Left ventricle myocardium superior (tissue), 1 donor: Measurements from ENCODE around the gene MDFI. TPM values are rescaled to one million over a fixed set of nuclear protein-coding genes. Genes with fewer than 3 reads are reported as not detected.
A peak's percentile ranks its signal among the peaks of the same experiment; 100 is the strongest.

Experiments used
- ATAC-seq: fragments of 200-7000 bp; cut with Tn5 transposase; one replicate; pipeline ENCODE4 v1.9.1; 2020; ENCODE audit warnings: mild to moderate bottlenecking, moderate library complexity
- DNase-seq: peaks from one replicate; pipeline ENCODE4 v3.0.0-alpha.2; 2020
- intact Hi-C: fragments of 100-400 bp; cut with micrococcal nuclease; formaldehyde crosslinking; loops from one replicate; pipeline ENCODE4 v1.11.0; 2022
- total RNA-seq: library from RNA; stranded (reverse); fragmentation: NEBNext Ultra II Directional; extraction: Animal tissue kit (Norgen Biotek cat#: 25700); gene quantifications from one replicate; pipeline ENCODE4 v1.2.1, GENCODE V29; 2021
- donor health status: DM: no; HTN: yes; CAD: no; lungs with severe emphysema.

Gene MDFI
- total RNA-seq, 1 donor from 2014 or later, result 1.3 TPM

DNA sequence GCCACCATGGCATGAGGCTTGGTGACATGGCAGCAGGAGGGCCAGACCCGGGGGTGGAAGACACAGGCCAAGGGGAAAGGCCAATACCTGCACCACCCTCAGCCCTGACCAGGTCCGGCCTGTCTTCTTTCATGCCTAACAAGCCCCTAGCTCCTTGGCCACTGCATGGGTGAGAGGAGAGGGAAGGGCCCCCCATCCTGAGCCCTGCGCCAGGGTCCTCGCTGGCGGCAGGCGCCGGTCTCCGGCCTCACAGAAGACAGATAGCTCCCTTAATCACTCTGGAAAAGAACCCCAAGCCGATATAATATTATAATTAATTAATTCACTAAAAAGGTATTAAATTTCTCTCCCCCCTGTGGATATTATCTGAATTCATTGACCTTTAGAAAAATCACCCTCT, 41.4 kb downstream of the MDFI start:
- DNase-seq, result no peak
- intact Hi-C loops, result no loop called here

DNA sequence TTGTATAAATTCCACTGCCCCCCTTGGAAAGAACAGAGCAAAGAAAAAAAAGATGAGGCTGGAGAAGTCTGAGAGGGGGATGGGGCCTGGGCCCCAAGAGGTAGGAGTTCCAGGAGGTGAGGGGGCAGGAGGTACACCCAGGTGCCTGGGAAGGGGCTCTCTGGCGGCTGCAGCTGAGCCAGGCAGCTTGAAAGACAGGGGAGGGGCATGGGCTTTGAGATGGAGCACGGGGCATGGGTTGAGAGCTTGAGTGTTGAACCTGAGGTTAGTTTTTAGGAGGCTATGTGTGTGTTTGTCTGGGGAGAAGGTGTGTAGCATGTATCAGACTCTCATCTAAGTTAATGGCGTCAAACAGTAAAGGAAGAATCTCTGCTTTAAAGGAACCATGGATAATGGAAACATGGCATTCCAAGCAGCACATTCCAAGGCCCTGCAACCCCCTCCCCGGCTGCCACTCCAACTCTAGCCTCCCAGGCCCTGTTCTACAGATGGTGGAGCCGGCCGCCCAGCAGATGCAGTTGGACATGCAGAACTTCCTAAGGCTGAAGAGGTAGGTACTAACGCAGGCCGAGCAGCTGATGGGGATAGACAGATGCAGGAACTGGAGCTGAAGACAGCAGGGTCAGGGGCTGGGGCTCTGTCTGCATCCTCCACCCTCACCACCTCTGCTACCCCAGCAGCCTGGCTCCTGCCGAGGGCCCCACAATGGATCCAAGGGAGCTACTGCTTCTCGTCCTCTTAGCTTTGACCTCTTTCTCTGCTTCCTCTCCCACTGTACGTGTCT, 42.1 kb downstream of the MDFI start:
- ATAC-seq (no peak), DNase-seq (no peak)
- intact Hi-C loops, result no loop called here

More for the DNA sequence above, 41.4 kb downstream of the MDFI start:
- no peak for ATAC-seq

DNA sequence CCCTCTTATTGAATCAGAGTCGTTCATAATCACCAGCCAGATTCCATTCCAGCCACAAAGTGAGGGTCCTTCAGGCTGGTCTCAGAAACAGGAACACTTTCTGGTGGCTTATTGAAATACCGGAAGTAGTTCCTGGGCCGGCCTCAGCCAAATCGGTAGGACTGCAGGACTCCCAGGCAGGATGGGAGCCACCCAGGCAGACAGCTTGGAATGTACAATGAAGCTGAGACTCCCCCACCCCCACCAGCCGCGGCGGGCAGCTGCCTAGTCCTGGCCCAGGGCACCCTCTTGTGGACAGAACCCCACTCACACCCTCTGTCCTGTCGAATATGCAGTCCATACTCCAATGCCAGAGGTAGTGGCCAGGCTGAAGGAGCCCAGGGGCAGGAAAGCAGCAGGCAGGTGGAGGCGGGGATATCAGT, 43.8 kb downstream of the MDFI start:
- DNase-seq (peak; percentile 92), ATAC-seq (peak; percentile 92)
- intact Hi-C loops, result loop anchor here (2.0 kb wide), 1 partner anchor 79 kb away; no protein-coding TSS in a partner anchor

DNA sequence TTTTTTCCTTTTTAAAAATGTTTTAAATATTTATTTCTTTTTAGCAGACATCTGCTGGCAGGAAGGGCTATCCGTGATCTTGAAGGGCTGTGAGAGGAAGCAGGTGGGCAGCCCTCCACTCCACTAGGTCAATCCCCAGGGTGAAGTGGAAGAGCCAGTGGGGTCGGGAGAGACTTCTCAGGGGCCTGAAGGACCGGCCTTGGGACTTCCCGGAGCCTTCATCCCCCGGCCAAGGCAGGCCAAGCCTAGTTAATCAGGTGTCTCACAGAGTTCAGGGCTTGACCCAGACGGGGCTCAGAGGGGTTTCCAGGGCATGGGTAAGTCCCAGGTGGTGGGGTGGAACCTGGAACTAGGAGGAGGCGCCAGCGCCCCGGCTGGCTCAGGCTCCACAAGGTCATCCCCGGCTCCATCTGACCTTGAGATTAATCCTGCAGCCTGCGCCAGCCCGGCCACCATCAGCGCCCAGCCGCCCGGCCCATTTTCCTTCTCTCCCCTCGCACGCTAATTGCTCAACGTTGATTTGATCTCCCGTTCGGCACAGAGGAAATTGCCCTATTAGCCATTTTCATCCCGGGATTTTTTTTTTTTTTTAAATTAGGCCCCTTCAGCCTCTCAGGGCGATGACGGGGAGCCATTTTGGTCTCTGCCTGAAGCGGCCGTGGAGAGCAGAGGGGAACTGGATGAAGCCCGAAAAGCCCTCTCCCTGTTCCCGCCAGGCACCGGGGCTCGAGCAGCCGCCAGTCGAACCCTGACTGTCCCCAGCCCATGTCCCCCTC, 44.4 kb downstream of the MDFI start:
- intact Hi-C loops, result loop anchor here (2.0 kb wide), 1 partner anchor 80 kb away; no protein-coding TSS in a partner anchor
- peak; percentile 55 for DNase-seq
- ATAC-seq, result peak; percentile 22

DNA sequence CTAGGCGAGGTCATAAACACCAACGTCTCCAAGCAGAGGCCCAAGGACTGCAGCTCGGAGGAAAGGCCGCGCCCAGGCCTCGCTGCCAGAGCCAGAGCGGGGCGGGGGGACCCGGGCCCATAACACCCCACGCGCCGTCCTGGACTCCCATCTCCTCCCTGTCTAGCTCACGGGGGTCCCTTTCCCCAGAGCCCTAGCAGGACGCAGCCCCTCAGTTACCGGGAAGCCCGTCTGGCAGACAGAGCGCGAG, 44.9 kb downstream of the MDFI start:
- intact Hi-C loops, result loop anchor here (2.0 kb wide), 1 partner anchor 80 kb away; no protein-coding TSS in a partner anchor
- ATAC-seq, result peak; percentile 46
- no peak for DNase-seq

DNA sequence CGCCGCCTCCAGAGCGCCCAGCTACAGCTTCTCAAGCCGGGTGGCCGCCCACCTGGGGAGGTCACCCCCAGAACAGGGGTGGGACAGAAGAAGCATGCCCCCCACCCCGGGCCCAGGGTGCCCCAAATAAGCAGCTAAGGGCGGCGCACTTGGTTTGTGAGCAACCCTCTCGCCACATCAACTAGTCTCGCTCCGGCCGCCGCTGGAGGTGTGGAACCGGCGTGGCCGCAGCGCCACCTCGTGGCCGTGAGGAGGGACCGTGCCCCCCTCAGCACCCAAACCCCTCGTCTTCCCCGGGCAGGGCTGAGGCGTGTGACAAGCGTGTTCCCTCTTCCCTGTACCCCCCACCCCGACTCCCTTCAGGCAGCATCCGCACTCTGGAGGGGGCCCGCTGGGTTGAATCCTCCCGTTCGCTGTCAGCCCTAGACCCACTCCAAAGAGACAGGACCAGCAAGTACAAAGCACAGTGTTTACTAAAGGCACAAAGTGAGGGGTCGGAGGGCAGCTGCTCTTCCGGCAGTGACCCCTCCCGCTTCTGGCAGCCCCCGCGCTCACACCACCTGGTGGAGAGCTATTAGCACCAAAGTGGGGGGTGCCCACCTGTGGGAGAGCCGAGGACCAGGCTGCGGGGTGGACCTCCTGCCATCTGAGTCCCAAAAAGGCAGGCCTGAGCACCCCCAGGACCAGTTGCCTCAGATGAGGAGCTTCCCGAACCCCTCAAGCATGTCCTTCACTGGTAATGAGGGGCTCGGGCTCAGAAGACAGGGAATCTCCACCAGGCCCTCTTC, 45.4 kb downstream of the MDFI start:
- intact Hi-C loops, result loop anchor here (2.0 kb wide), 1 partner anchor 81 kb away; no protein-coding TSS in a partner anchor
- ATAC-seq, result peak; percentile 83
- DNase-seq, result peak; percentile 91

DNA sequence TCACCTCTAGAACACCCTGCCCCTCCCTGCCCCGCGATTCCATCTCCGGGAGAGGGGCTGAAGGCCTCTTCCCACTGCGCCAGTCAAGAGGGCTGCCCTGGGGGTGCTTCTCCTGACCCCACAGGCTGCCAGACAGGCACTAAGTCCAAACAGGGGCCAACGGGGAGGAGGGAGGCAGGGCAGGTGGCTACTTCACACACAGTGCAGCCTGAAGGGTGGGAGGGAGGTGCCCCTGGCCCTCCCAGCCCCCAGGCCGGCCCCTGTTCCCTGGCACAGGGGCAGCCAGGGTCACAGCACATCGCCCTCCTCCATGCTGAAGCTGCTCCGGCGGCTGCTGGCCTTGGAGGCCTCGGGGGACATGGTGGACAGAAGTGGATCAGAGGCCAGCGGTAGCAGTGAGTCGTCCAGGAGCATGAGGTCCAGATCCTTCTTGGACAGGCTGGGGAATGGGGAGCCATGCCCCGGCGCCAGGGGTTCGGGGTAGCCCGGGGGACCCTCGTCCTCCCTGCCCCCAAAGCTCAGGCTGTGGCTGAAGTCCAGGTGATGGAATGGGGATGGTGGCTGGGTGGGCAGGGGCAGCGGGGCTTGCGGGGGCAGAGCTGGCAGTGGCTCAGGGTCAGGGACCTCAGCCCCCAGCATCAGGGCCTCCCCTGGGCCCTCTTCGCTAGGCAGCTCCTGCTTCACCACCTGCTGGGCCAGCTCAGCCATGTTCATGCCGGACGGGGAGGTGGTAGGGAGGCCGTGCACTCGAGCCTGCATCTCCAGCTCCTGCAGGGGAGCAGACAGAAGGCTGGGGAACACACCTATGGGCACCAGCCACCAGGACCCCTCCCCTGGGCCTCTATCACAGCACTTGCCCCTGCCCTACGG, 46.3 kb downstream of the MDFI start:
- ATAC-seq (no peak), DNase-seq (no peak)
- intact Hi-C loops, result no loop called here

DNA sequence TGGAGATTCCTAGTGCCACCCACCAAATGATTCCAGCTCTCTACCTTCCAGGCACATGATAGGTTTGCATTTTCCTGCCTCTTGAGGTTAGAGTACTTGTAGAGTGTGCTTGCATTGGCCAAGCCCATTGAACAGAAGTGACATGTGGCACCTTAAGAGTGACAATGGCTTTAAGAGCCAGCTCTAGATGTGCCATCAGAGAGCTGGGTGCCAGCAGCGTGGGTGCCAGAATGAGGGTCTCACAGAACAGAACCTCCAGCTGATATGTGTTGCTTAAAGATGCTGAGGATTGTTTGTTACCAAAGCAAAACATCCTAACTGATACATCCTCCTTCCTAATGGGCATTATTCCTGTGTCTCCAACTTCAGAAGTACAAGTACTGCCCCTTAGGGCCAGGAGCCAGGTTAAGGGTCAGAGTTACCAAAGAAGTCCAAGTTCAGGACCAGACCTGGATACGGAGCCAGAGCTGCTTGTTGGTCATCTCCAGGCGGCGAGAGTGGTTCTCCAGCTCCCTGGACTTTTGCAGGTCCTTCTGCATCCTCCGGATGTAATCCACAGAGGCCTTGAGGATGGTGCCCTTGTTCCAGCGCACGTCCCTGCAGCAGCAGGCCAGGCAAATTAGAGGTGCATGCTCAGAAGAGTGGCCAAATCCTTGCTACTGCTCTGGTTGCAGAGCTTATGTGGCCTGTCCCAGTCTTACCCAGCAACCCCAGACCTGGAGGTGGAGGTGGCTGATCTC, 47.5 kb downstream of the MDFI start:
- intact Hi-C loops, result no loop called here
- DNase-seq (no peak), ATAC-seq (no peak)

DNA sequence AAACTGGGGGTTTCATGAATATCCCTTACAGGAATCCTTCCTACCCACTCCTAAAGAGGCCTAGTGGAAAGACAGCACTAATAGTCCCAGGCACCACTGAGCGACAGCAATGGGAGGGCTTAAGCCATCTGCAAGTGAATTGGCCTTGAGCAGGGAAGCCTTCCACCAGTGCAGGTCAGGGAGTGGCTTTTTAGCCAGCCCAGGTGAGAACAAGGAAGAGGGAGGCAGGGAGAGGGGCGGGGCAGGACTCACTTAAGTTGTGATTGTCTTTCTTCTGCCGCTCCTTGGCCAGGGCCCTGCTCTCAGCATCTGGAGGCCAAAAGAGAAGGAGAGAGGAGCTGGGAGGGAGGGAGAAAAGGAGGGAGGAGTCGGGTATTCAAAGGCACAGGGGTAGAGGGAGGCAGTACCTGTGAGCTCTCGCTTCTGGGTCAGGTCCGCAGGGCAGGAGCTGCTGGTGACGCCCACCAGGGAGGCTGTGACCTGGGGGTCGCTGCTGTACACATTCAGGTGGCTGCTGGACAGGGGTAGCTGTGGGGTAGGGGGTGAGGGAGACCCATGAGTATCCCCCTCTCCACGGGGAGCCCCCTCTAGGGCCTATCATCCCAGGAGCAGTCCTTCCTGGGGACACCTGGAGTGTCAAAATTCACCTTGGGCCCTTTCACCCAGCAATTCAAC, 49.4 kb downstream of the MDFI start:
- ATAC-seq (no peak), DNase-seq (no peak)
- intact Hi-C loops, result no loop called here

DNA sequence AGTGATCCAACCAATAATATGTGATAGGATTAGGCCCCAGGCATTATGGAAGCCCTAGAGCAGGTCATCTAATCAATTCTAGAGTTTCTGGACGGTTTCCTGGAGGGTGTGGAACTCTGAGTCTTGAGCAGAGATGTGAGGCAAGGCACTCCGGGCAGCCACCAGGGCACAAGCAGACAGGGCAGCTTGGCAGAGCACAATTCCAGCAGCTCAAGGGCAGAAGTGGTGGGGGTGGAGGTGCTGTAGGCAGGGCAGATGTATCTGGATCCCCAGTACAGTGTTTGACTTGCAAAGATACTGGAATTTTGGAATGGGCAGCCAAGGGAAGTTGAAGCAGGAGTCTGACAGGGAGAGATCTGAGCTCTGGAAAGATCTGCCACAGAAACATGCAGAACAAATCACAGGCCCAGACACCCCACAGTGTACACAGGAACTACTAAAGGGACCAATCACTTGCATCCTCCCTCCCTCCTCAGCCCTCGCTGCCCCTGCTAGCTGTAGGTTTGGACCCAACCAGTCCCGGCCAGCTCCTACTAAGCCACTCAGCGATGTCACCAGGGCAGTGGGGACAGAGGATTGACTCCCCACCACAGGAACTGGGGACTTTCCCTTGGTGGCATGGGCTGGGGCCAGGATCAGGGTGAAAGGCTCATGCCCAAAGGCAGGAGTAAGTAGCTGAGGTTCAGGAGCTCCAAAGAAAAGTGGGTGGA, 50.1 kb downstream of the MDFI start:
- no peak for DNase-seq
- intact Hi-C loops, result no loop called here
- ATAC-seq, result peak; percentile 39

DNA sequence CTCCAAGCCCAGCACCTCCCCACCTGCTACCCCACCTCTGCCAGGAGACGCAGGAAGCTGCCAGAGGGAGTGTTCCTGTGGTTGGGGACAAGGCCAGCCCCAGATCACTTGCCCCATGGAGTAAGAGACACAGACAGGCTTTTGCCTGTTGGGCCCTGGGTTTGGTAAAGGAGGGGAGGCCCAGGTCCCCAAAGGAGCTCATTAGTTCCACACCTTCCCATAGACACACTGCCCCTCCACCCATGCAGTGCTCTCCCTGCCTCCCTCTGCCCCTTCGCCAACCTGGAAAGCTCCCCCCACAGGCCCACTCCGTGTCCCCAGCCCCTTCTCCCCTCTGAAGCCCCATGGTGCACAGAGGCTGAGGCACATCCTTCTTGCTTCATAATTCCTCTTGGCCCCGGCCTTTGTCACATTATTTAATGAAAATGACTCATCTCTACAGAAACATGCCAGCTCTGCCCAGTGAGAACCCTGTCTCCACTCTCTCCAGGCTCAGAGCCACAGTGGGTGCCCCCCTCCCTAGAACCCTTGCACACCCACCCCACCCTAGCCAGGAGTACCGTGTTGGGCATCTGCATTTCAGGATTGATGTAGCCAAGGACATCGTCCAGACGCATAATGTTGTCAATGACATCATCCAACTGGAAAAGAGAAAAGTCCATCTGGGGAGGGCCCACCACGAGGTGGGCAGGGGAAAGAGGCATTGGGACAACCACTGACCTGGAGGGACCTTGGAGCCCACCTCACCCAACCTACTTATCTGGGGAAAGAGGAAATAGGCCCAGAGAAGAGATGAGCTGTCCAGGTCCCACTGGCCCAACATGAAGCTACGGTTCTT, 51.1 kb downstream of the MDFI start:
- intact Hi-C loops, result no loop called here
- DNase-seq (no peak), ATAC-seq (no peak)

DNA sequence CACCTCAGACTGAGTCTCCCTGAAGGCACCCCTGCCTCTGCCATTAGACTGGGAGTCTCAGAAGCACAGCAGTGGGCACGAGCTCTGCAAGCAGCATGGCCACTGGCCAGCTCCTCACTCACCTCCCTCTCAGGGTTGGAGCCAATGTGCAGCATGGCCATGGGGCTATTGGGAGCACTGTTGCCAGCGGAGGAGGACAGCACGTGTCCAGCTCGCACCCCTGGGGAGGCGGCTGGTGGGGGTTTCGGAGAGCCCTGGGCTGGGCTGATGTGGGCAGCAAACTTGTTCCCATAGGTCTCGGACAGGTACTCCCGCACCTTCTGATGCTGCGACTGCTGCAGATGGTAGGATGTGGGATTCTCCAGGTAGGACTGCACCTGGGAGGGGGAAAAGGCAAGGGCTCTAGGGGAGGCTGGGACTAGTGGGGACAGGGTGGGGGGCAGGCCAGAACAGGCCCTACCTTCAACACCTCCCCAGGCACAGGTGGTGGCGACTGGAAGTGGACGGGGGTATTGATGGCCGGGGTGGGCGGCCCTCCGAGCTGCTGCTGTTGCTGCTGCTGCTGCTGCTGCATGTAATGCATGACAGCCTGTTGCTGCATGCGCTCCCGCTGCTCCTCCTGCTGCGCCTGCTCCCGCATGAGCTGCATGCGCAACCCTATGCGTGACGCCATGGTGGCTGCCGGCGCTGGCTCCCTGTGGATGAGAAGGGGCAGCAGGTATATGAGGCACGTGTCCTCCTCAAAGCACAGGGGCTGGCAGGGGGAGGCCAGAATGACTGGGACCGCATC, 52.5 kb downstream of the MDFI start:
- intact Hi-C loops, result no loop called here
- ATAC-seq, result no peak
- no peak for DNase-seq

DNA sequence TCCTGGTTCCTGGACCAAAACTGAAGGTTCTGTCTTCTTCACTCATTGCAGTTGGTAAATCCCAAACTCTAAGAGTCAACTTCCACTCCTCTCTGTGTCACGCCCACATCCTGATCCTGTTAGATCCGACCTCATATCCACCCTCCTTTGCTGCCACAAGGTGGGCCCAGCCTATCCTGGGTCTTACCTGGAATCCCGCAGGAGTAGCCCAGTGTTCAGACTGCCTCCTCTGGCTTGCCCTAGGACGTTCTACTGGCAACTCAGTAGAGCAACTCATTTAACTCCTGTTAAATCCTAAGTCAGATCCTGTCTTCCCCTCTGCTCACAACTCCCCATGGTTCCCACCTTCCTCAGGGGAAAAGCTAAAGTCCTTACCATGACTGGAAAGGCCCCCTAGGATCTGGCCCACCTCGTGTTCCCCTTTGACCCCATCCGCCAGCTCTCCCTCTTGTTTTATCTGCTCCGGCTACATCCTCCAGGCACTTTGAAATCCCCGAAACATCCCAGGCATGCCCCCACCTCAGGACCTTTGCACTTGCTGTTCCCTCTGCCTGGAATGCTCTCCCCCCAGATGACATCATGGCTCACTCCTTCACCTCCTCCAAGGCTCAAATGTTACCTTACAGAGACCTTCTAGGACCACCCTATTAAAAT, 53.3 kb downstream of the MDFI start:
- ATAC-seq, result no peak
- intact Hi-C loops, result no loop called here
- DNase-seq, result no peak

DNA sequence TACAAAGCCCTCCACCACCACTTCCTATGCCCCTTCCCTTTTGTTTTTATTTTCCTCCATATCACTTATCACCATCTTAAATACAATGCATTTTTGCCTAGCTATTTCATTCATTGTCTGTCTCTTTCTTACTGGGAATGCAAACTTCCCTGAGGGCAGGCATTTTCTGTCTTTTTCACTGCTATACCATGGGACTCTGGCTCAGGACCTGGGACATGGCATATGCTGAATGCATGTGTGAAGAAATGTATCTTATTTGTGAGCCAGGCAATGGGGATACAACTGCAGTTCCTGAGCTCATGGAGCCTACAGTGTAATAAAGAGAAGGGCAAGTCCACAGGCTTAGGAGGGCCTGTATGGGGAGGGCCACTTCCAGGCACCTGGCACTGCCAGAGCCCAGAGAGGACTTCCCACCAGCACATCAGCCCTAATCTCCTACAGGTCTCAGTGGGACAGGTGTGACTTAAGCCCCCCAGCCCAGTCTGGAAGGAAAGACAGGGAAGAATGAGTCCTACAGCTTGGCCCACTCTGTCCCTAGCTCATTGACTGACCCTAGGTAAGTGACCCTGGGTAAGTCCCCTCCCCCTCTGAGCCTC, 53.9 kb downstream of the MDFI start:
- DNase-seq (no peak), ATAC-seq (no peak)
- intact Hi-C loops, result no loop called here

DNA sequence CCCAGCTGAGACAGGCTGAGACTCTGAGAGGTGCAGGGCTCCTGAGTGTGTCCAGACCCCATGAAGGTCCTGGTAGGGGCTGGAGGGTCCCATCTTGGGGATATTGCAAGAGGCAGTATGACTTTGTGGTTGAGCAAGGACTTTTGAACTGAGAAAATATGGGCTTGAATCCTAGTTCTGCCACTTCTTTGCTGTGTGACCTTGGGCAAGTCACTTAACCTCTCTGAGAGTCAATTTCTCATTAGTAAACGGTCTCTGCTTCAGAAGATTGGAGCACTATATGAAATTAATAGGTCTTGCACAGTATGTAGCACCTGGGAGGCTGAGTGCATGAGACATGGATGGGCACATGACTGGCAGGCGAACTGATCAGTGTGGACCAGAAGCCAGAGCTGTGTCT, 54.5 kb downstream of the MDFI start:
- intact Hi-C loops, result no loop called here
- ATAC-seq (no peak), DNase-seq (no peak)
